Measurements from ENCODE around the gene ADGB.

DNA sequence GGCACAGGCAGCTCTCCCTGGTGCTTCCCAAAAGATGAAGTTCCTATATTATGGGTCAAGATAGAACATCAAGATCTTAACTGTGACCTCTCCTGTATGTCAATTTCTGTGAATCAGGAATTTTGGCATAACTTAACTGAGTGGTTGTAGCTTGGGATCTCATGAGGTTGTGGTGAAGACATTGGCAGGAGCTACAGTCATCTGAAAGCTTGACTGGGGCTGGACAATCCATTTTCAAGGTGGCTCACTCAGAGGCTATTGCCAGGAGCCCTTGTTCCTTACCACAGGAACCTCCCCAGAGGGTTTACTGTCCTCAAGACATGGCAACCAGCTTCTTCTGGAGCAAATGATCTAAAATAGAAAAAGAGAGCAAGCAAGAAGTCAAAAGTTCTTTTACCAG lies 252.2 kb downstream of the ADGB start:
- TF ChIP-seq, protein P1, sequence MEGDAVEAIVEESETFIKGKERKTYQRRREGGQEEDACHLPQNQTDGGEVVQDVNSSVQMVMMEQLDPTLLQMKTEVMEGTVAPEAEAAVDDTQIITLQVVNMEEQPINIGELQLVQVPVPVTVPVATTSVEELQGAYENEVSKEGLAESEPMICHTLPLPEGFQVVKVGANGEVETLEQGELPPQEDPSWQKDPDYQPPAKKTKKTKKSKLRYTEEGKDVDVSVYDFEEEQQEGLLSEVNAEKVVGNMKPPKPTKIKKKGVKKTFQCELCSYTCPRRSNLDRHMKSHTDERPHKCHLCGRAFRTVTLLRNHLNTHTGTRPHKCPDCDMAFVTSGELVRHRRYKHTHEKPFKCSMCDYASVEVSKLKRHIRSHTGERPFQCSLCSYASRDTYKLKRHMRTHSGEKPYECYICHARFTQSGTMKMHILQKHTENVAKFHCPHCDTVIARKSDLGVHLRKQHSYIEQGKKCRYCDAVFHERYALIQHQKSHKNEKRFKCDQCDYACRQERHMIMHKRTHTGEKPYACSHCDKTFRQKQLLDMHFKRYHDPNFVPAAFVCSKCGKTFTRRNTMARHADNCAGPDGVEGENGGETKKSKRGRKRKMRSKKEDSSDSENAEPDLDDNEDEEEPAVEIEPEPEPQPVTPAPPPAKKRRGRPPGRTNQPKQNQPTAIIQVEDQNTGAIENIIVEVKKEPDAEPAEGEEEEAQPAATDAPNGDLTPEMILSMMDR (IDR thresholded peaks at IDR 0.05; ENCODE audit: low read depth, low read length): no peak
- TF ChIP-seq POLR2A (IDR thresholded peaks at IDR 0.05; ENCODE audit: extremely low read depth, insufficient read length): no peak
